K562 (cell line): Measurements from ENCODE around the gene DCAF17. TPM values are rescaled to one million over a fixed set of nuclear protein-coding genes. Genes with fewer than 3 reads are reported as not detected.

Experiments used
- CREM ChIP-seq: IDR thresholded peaks from 2 replicates; pipeline ENCODE4 v1.6.1; 2014; ENCODE audit warnings: antibody characterized with exemption, low read depth
- E2F1 ChIP-seq: sonication (generic); formaldehyde crosslinking; IDR thresholded peaks from 2 replicates; pipeline ENCODE4 v1.8.1; 2023; ENCODE audit warnings: mild to moderate bottlenecking, missing genetic modification reagents, moderate library complexity
- GTF2E2 ChIP-seq: fragments of 200-800 bp; sonication (Bioruptor generic); IDR thresholded peaks from 2 replicates; pipeline ENCODE4 v1.6.1; 2016; ENCODE audit warnings: missing genetic modification characterization, missing compliant biosample characterization
- HDAC6 ChIP-seq: IDR thresholded peaks from 2 replicates; pipeline ENCODE4 v1.6.1; 2012; ENCODE audit warnings: low read depth, mild to moderate bottlenecking, control low read depth, inconsistent platforms, low read length, moderate library complexity
- KAT7 ChIP-seq: sonication (generic); formaldehyde crosslinking; IDR thresholded peaks from 2 replicates; pipeline ENCODE4 v1.8.0; 2022; ENCODE audit warnings: missing genetic modification reagents, mild to moderate bottlenecking, borderline replicate concordance
- MAFG ChIP-seq: fragments of 450-650 bp; conservative IDR thresholded peaks from 2 replicates; pipeline ENCODE4 v1.6.1; 2016; ENCODE audit warnings: missing genetic modification characterization, missing compliant biosample characterization
- NFIC ChIP-seq: fragments of 450-650 bp; IDR thresholded peaks from 2 replicates; pipeline ENCODE4 v1.6.1; 2017; ENCODE audit warnings: mild to moderate bottlenecking, inconsistent platforms
- RCOR1 ChIP-seq, 2 experiments: IDR thresholded peaks; 2 replicates each; pipeline ENCODE4 v1.6.1; 2012; ENCODE audit warnings: low read depth in 2 of 2, low read length in 2 of 2, borderline replicate concordance in 1 of 2, improper control_type of control experiment in 1 of 2
- SRF ChIP-seq, 2 experiments: fragments of 250-450, 450-650 bp in 1 of 2; sonication (Bioruptor Pico) in 1 of 2; sonication (generic) in 1 of 2; formaldehyde crosslinking; IDR thresholded peaks; 2 replicates each; pipeline versions ENCODE4 v1.5.0 to v1.5.1; 2020 to 2022; ENCODE audit warnings: mild to moderate bottlenecking in 1 of 2, missing genetic modification reagents in 1 of 2
- TRIM28 ChIP-seq: fragments of 450-650 bp; IDR thresholded peaks from 2 replicates; pipeline ENCODE4 v1.6.1; 2017
- ZBTB43 ChIP-seq: sonication (generic); formaldehyde crosslinking; IDR thresholded peaks from 2 replicates; pipeline ENCODE4 v1.8.0; 2023; ENCODE audit warnings: mild to moderate bottlenecking, missing genetic modification reagents
- ZNF318 ChIP-seq, 2 experiments: fragments of 450-650 bp; IDR thresholded peaks; 2 replicates each; pipeline ENCODE4 v1.6.1; 2016; ENCODE audit warnings: mild to moderate bottlenecking in 2 of 2, borderline replicate concordance in 1 of 2, low read depth in 1 of 2, moderate library complexity in 1 of 2
- ZNF75A ChIP-seq: fragments of 450-650 bp; formaldehyde crosslinking; IDR thresholded peaks from 2 replicates; pipeline ENCODE4 v1.4.0; 2020; ENCODE audit warnings: mild to moderate bottlenecking
- polyA plus RNA-seq, 8 experiments: library from polyadenylated mRNA; depleted of rRNA in 4 of 8; stranded (reverse) in 5 of 8; unstranded in 3 of 8; fragments of >200 nt; fragmentation: Nextera tagmentation in 2 of 8; fragmentation: Illumina TruSeq in 1 of 8; extraction: Ambion mirVana in 2 of 8; extraction: Trizol in 1 of 8; gene quantifications; 2 replicates each; pipeline versions ENCODE4 v1.2.1 to v1.2.3, GENCODE V29; 2011 to 2014; ENCODE audit warnings: inconsistent platforms in 1 of 8, missing spikeins in 1 of 8
- total RNA-seq, 7 experiments: library from RNA; depleted of rRNA in 6 of 7; stranded (reverse); fragments of >200 nt in 6 of 7; fragmentation: Illumina TruSeq in 2 of 7; extraction: Trizol in 2 of 7; gene quantifications; 2 replicates each; pipeline versions ENCODE4 v1.2.1 to v1.2.3, GENCODE V29; 2011 to 2021; ENCODE audit warnings: low replicate concordance in 1 of 7

DCAF17 gene
- total and polyA plus RNA-seq, 9 of the 15 experiments (the other 6 are each of a cell fraction or from before 2014, with no cell fraction given), result 10.0 to 38.5 (median 27.1) TPM

- no peak for TF ChIP-seq ZNF318 (IDR thresholded peaks at IDR 0.05; ENCODE audit: borderline replicate concordance in 1 of 2, low read depth in 1 of 2)
- 0 out of 4 replicates have a peak, but pooled peaks of 1 of the 2 experiments have one; percentile 30 for TF ChIP-seq SRF (CRISPR knock-in tag; IDR thresholded peaks at IDR 0.05)
- no peak for TF ChIP-seq MAFG (tag)
- no peak for TF ChIP-seq KAT7 (CRISPR knock-in tag)
- no peak for TF ChIP-seq GTF2E2 (tag)
- TF ChIP-seq NFIC, result no peak
- TF ChIP-seq E2F1 (CRISPR knock-in tag), result 0 out of 2 replicates have a peak, but pooled peaks have one; percentile 47
- TF ChIP-seq HDAC6, result no peak
- TF ChIP-seq TRIM28, result 0 out of 2 replicates have a peak, but pooled peaks have one; percentile 30
- TF ChIP-seq RCOR1 (IDR thresholded peaks at IDR 0.05; ENCODE audit: borderline replicate concordance in 1 of 2, low read depth in 2 of 2, low read length in 2 of 2), result peak in 1 of 2 experiments; percentile 44; a peak in 1 of 4 replicates
- no peak for TF ChIP-seq ZBTB43 (CRISPR knock-in tag)
- TF ChIP-seq ZNF75A, result peak; percentile 91
- 0 out of 2 replicates have a peak, but pooled peaks have one; percentile 23 for TF ChIP-seq CREM
Observed at GRCh38 chr2:171416009-171416926, 17.8 kb upstream of the DCAF17 start (continued).
